Hematopoietic multipotent progenitor cell treated with erythropoietin and hydrocortisone succinate and interleukin-3 and kit ligand, for 17 days (in vitro differentiated cells): ENCODE measurements around the gene VMP1.

Source experiments
- DNase-seq: peaks from one replicate; pipeline ENCODE4 v3.0.0-alpha.2; 2015; ENCODE audit warnings: low spot score

The VMP1 gene

DNA sequence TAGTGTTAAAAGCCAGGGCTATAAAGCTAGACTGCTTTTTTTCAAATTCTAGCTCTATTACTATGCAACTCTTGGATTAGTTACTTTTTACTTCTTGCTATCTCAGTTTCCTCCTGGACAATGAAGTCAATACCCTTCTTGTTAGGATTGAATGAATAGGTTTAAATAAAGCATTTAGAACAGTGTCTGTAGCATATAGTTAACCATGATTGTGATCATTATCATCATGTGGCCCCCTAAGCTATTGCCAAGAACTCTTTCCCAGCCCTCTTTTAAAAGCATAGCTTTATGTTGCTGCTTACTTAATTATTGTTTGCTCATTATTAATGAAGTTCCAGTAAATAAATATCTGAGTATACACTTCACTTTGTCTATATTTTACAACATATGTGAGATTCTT, 4.5 kb downstream of the VMP1 start:
- DNase-seq, result no peak

DNA sequence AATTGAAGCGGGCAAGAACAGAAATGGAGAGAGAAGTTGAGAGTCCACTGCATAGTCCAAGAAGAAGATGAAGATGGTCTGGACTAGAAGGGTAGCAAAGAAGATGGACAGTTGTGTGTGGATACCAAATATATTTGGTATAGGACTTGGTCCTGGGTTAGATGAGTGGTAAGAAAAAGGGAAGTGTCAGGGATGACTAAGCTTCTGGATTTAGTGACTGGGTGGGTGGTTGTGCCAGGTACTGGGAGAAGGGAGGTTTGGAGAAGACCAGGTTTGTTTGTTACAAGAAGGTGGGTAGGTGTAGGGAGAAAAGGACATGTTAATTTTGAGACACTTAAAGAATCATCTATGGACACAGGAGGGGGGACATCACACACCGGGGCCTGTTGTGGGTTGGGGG, 5.4 kb downstream of the VMP1 start:
- no peak for DNase-seq

- DNase-seq, result no peak
Measured at GRCh38 chr17:59714255-59714654, 6.8 kb downstream of the VMP1 start.

GRCh38 chr17:59716427-59716826, 9.0 kb downstream of the VMP1 start:
- DNase-seq, result no peak

DNA sequence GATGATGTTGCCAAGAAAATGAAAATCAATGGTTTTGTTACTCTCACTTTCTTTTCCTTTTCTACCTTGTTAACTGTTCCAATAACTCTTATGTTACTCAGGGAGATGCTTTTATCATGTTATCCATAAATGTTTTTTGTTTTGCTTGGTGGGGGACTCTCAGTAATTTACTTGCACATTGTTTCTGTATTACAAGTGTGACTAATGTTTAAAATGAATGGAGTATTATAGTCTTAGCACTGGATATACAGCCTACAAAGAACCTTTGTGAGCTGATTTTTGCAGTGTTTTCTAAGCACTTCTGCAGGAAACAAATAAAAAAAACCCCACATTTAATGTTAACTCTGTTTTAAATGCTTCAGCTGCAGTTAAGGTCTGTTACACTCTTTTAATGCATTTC, 12.1 kb downstream of the VMP1 start:
- DNase-seq, result no peak

- DNase-seq, result no peak
Measured at GRCh38 chr17:59722623-59723022, 15.2 kb downstream of the VMP1 start.

GRCh38 chr17:59723041-59723440, 15.6 kb downstream of the VMP1 start:
- DNase-seq, result no peak

- DNase-seq, result no peak
Measured at GRCh38 chr17:59723607-59724006, 16.2 kb downstream of the VMP1 start.

DNA sequence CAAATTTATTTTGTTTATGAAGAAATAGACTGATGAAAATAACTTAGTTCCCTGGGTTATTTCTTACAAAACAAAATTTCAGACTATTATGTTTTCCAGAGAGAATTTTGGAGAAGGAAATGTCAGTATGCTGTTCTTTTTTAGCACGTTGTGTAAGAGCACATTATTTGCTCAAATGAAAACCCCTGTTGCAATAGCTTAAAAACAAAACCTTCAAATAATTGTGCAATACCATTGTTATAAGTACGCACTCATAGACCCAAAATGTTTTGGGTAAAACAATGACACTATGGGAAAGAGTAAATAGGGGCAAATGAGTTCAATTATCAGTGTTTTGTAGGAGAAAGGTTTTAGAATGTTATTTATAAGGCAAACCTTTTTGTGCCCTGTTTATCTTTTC, 18.2 kb downstream of the VMP1 start:
- no peak for DNase-seq

- no peak for DNase-seq
Measured at GRCh38 chr17:59727817-59728533, 20.5 kb downstream of the VMP1 start.

GRCh38 chr17:59730268-59730834, 22.9 kb downstream of the VMP1 start:
- DNase-seq, result no peak

DNA sequence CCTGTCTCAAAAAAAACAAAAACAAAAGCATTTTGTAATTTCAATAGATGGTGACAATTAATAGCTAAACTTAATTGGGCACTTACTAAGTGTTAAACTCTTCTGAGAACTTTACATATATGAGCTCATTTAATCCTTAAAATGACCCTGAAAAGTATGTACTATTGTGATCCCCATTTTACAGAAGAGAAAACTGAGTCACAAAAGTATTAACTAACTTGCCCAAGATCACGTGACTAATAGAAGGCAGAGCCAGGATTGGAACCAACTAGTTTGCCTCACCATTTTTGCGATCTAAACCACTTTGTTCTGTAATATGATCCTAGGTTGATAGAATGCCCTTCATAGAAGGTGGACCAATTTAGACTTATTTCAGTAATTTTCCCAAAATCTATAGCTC, 26.2 kb downstream of the VMP1 start:
- no peak for DNase-seq

DNA sequence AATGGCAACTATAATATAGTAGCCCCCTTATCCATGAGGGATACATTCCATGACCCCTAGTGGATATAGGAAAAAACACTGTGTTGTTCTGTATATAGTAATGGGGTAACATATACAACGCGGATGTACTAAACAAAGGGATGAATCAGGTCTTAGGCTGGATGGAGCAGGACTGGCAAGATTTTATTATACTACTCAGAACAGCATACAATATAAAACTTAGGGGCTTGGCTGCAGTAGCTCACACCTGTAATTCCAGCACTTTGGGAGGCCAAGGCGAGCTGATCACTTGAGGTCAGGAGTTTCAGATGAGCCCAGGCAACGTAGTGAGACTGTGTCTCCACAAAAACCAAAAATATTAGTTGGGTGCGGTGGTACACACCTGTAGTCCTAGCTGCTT, 26.8 kb downstream of the VMP1 start:
- DNase-seq, result no peak

GRCh38 chr17:59737324-59737723, 29.9 kb downstream of the VMP1 start:
- no peak for DNase-seq

DNA sequence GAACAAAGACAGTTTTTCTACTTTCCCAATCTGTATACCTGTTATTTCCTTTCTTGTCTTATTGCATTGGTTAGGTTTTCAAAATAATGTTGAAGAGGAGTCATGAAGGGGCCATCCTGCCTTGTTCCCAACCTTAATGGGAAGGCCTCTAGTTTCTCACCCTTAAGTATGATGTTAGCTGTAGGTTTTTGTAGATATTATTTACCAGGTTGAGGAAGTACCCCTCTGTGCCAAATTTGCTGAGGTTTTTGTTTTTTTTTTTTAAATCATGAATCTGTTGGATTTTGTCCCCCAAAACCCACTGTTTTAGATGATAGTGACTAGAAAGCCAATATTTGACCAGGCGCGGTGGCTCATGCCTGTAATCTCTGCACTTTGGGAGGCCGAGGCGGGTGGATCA, 36.4 kb downstream of the VMP1 start:
- no peak for DNase-seq

DNA sequence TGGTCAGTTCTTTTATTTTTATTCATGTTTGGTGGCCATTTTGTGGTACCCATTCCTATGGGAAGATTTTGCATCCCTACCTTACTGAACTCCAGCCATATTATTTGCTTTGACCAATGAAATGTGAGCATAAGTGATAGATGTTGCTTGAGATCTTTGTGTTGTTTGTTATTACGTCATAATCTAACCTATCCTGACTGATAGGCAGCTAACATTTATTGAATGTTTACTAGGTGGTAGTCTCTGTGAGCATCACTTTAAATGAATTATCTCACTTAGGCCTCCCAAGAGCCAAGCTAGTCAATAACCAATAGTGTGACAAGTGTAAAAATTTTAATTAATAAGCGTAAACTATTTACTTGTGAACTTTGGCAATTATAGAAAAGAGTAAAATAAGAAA, 37.6 kb downstream of the VMP1 start:
- DNase-seq, result no peak

DNA sequence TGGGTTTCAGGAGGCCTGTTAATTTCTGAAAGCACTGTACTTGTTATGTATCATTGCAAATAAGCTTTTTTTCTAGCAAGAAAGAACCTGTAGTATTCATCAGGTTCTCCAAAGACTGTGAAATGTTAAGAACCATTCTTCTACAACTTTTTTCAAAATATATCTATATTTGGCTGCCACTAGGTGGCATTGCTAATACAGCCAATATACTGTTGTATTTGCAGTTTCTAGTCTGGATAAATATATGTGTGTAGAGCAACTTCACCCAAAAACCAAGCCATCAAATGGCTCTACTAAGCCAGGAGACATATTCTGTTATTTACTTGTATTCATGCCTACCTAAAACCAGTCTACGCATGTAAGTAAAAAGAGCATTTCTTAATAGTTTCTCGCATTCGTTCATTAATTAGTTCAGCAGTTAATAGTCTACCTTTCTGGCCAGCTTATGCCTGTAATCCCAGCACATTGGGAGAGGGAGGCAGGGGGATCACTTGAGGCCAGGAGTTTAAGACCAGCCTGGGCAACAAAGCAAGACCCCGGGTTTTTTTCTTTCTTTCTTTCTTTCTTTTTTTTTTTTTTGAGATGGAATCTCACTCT, 39.5 kb downstream of the VMP1 start:
- peak; percentile 48 for DNase-seq

GRCh38 chr17:59748591-59748990, 41.1 kb downstream of the VMP1 start:
- DNase-seq, result no peak

DNA sequence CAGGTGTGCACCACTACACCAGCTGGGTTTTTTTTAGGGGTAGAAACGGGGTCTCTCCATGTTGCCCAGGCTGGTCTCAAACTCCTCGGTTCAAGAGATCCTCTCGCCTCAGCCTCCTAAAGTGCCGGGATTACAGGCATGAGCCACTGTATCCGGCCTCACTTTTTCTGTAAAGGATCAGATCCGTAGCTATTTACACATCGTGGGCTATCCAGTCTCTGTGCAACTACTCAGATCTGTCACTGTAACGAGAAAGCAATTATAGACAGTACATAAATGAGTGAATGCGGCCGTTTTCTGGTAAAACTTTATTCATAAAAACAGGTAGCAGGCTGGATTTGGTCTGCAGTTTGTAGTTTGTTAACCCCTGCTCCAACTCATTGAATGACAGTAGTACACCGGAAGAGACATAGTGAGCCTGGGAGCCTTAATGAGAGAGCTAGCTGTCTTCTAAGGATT, 44.5 kb downstream of the VMP1 start:
- no peak for DNase-seq

DNA sequence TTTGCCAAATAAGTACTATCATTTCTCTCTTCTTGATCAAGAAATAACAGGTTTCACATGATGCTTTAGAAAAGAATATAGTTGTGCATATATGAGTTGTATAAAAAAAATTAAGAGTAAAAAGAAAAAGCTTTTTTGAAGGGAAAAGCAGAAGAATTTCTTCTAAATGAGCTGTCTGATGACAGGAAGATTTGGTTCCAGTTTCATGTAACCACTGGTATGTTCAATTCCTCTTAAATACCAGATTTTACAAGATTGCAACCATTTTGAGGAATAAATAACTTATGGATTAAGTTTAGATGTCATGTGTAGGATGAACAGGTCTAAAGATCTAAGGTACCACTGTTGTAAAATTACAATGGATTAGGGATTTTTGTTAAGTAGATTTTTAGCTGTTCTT, 45.0 kb downstream of the VMP1 start:
- no peak for DNase-seq

DNA sequence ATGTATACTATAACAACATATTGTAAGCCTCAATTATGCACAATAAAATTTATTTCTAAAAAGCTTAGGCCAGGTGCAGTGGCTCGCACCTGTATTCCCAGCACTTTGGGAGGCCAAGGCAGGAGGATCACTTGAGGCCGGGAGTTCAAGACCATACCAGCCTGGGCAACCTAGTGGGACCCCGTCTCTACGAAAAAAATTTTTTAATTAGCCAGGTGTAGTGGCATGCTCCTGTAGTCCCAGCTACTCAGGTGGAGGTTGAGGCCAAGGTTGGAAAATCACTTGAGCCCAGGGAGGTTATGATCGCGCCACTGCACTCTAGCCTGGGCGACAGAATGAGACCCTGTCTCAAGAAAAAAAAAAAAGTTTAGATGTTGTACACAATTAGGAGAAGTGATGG, 45.5 kb downstream of the VMP1 start:
- DNase-seq, result no peak

- DNase-seq, result peak; percentile 90
Measured at GRCh38 chr17:59753522-59754467, 46.3 kb downstream of the VMP1 start.

DNA sequence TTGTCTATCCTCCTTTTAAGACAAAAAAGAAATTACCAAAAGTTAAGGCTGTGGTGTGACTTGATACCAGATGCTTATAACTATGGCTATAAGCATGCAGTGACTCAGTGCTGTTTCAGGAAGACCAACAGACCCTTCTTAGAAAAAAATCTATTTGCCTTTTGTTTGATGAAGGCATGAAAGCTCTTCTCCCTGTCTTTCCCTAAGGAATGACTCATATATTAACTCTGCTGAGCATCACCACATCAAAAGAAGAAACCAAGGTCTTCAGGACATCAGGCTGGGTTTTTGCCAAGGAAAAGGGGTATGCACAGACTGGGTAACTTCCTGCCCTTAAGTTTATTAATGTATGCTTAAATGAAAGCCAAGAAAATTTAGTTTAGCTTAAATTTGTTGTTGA, 47.1 kb downstream of the VMP1 start:
- DNase-seq, result no peak
